Measurements from ENCODE around the gene NRK.
"Not testable (repeated sequence)": the region's sequence is repeated elsewhere in the genome, so short reads cannot be mapped to it uniquely, and the experiment has no call there.

NRK gene

DNA sequence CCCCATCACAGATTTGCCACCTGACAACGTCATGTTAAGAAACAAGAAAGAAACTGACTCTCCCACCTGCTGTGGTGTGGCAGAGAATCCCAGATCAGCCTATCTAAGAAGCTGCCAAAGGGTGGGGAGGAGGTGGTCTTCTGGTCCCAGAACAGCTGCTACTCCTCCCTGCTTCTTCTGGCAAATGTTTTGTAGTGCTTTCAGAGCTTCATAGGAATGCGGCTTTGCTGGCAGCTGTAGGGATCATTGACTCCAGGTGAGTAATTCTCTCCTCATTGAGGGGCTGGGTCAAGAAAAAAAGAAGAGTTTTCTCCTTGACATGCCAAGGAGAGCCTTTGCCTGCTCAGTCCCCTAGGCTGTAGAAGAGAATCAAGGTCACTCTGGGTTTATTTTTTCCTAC, 23.3 kb downstream of the NRK start:
- POLR2A ChIA-PET = no interaction called here
- Histone ChIP-seq H3K9me3 (ENCODE audit: control insufficient read depth, insufficient read depth, low read depth, low read length) (no peaks in the 10 kb centered on the region; the same call in 1 of the 2 replicates), H3K36me3 (ENCODE audit: control insufficient read depth in 2 of 2, insufficient read depth in 1 of 2, low read length in 2 of 2) (no peaks in the 10 kb centered on the region), H3K27ac (ENCODE audit: extremely low read depth, low read depth, low read length) (no peak overlapping the region), H3K4me1 (ENCODE audit: control insufficient read depth, insufficient read depth, low read length) (no peaks in the 10 kb centered on the region), H3K4me3 (ENCODE audit: low read depth, low read length) (no peak overlapping the region)
- CTCF ChIA-PET = no interaction called here
- TF ChIP-seq KLF1 (tag by site-specific recombination; IDR thresholded peaks at IDR 0.05) = no peak
- no peak for TF ChIP-seq ZNF529 (tag by site-specific recombination; IDR thresholded peaks at IDR 0.05; ENCODE audit: insufficient replicate concordance)
- TF ChIP-seq ZNF473 (tag by site-specific recombination; IDR thresholded peaks at IDR 0.05) = no peak
- TF ChIP-seq ZXDB (tag by site-specific recombination; IDR thresholded peaks at IDR 0.05) = no peak
- no peak for TF ChIP-seq BCL11B (tag by site-specific recombination; IDR thresholded peaks at IDR 0.05; ENCODE audit: low read depth)
- TF ChIP-seq ZBTB20 (tag by site-specific recombination; IDR thresholded peaks at IDR 0.05) = no peak
- TF ChIP-seq, protein P1, sequence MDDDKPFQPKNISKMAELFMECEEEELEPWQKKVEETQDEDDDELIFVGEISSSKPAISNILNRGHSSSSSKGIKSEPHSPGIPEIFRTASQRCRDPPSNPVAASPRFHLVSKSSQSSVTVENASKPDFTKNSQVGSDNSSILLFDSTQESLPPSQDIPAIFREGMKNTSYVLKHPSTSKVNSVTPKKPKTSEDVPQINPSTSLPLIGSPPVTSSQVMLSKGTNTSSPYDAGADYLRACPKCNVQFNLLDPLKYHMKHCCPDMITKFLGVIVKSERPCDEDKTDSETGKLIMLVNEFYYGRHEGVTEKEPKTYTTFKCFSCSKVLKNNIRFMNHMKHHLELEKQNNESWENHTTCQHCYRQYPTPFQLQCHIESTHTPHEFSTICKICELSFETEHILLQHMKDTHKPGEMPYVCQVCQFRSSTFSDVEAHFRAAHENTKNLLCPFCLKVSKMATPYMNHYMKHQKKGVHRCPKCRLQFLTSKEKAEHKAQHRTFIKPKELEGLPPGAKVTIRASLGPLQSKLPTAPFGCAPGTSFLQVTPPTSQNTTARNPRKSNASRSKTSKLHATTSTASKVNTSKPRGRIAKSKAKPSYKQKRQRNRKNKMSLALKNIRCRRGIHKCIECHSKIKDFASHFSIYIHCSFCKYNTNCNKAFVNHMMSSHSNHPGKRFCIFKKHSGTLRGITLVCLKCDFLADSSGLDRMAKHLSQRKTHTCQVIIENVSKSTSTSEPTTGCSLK (tag by site-specific recombination; IDR thresholded peaks at IDR 0.05) = no peak
- no peak for TF ChIP-seq YY2 (tag by site-specific recombination; IDR thresholded peaks at IDR 0.05)
- no peak for TF ChIP-seq ZNF16 (tag by site-specific recombination; IDR thresholded peaks at IDR 0.05; ENCODE audit: low read depth)
- TF ChIP-seq ZNF132 (tag by site-specific recombination; IDR thresholded peaks at IDR 0.05; ENCODE audit: borderline replicate concordance) = no peak
- TF ChIP-seq, protein P2, sequence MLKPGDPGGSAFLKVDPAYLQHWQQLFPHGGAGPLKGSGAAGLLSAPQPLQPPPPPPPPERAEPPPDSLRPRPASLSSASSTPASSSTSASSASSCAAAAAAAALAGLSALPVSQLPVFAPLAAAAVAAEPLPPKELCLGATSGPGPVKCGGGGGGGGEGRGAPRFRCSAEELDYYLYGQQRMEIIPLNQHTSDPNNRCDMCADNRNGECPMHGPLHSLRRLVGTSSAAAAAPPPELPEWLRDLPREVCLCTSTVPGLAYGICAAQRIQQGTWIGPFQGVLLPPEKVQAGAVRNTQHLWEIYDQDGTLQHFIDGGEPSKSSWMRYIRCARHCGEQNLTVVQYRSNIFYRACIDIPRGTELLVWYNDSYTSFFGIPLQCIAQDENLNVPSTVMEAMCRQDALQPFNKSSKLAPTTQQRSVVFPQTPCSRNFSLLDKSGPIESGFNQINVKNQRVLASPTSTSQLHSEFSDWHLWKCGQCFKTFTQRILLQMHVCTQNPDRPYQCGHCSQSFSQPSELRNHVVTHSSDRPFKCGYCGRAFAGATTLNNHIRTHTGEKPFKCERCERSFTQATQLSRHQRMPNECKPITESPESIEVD (tag by site-specific recombination; IDR thresholded peaks at IDR 0.05) = no peak

DNA sequence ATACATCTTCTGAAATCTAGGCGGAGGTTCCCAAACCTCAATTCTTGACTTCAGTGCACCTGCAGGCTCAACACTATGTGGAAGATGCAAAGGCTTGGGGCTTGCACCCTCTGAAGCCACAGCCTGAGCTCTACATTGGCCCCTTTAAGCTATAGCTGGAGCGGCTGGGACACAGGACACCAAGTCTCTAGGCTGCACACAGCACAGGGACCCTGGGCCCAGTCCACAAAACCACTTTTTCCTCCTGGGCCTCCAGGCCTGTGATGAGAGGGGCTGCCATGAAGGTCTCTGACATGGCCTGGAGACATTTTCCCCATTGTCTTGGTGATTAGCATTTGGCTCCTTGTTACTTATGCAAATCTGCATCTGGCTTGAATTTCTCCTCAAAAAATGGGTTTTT, 27.8 kb downstream of the NRK start:
- H3K4me3 ChIP-seq (ENCODE audit: low read depth, low read length); H3K4me1 ChIP-seq (ENCODE audit: control insufficient read depth, insufficient read depth, low read length); H3K36me3 ChIP-seq (ENCODE audit: control insufficient read depth in 2 of 2, insufficient read depth in 1 of 2, low read length in 2 of 2); H3K9me3 ChIP-seq (ENCODE audit: control insufficient read depth, insufficient read depth, low read depth, low read length); H3K27ac ChIP-seq (ENCODE audit: extremely low read depth, low read depth, low read length); POLR2A ChIA-PET; CTCF ChIA-PET: not testable (repeated sequence)
- peak; percentile 84 for TF ChIP-seq ZNF585B (tag by site-specific recombination; IDR thresholded peaks at IDR 0.05)

DNA sequence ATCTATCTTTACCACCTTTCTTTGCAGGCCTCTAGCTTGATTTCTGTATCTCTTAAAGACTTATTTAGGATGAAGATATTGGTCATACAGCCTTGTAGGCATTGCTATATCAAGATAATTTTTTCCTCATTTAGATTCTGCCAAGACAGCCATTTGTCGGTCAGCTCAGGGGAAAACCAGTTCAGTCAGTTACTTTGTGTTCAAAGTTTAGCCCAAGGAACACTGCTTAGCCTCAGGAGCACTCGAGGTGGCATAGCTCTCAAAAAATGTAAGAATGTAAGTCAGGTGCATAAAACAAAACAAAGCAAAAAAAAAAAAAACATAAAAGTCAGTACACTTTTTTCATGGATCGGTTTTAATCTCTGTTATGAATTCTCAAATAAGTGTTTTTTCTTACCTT, 43.4 kb downstream of the NRK start:
- ChIA-PET POLR2A (no interaction called here), CTCF (interaction anchor here (1.2 kb wide), 1 partner anchor 10 kb away, joined by 7 read pairs; no protein-coding TSS in a partner anchor)
- H3K36me3 ChIP-seq (ENCODE audit: control insufficient read depth in 2 of 2, insufficient read depth in 1 of 2, low read length in 2 of 2) = no peaks in the 10 kb centered on the region
- no peaks in the 10 kb centered on the region for H3K4me1 ChIP-seq (ENCODE audit: control insufficient read depth, insufficient read depth, low read length)
- no peaks in the 10 kb centered on the region for H3K9me3 ChIP-seq (ENCODE audit: control insufficient read depth, insufficient read depth, low read depth, low read length)
- TF ChIP-seq SETDB1 (IDR thresholded peaks at IDR 0.05; ENCODE audit: insufficient read length, low read length) (no peak), ZNF510 (tag by site-specific recombination; IDR thresholded peaks at IDR 0.05; ENCODE audit: insufficient replicate concordance) (no peak), ZNF311 (tag by site-specific recombination; IDR thresholded peaks at IDR 0.05; ENCODE audit: borderline replicate concordance) (no peak), ZNF221 (tag by site-specific recombination; IDR thresholded peaks at IDR 0.05; ENCODE audit: borderline replicate concordance) (no peak), ZNF792 (tag by site-specific recombination; IDR thresholded peaks at IDR 0.05) (no peak), GLI4 (tag by site-specific recombination; IDR thresholded peaks at IDR 0.05) (no peak), ZNF501 (tag by site-specific recombination; IDR thresholded peaks at IDR 0.05) (no peak)
- TF ChIP-seq, protein P3, sequence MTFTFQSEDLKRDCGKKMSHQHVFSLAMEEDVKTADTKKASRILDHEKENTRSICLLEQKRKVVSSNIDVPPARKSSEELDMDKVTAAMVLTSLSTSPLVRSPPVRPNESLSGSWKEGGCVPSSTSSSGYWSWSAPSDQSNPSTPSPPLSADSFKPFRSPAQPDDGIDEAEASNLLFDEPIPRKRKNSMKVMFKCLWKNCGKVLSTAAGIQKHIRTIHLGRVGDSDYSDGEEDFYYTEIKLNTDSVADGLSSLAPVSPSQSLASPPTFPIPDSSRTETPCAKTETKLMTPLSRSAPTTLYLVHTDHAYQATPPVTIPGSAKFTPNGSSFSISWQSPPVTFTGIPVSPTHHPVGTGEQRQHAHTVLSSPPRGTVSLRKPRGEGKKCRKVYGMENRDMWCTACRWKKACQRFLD (tag by site-specific recombination; IDR thresholded peaks at IDR 0.05) = no peak
- TF ChIP-seq, protein P4, sequence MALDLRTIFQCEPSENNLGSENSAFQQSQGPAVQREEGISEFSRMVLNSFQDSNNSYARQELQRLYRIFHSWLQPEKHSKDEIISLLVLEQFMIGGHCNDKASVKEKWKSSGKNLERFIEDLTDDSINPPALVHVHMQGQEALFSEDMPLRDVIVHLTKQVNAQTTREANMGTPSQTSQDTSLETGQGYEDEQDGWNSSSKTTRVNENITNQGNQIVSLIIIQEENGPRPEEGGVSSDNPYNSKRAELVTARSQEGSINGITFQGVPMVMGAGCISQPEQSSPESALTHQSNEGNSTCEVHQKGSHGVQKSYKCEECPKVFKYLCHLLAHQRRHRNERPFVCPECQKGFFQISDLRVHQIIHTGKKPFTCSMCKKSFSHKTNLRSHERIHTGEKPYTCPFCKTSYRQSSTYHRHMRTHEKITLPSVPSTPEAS (tag by site-specific recombination; IDR thresholded peaks at IDR 0.05) = no peak
- TF ChIP-seq, protein P5, sequence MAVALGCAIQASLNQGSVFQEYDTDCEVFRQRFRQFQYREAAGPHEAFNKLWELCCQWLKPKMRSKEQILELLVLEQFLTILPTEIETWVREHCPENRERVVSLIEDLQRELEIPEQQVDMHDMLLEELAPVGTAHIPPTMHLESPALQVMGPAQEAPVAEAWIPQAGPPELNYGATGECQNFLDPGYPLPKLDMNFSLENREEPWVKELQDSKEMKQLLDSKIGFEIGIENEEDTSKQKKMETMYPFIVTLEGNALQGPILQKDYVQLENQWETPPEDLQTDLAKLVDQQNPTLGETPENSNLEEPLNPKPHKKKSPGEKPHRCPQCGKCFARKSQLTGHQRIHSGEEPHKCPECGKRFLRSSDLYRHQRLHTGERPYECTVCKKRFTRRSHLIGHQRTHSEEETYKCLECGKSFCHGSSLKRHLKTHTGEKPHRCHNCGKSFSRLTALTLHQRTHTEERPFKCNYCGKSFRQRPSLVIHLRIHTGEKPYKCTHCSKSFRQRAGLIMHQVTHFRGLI (tag by site-specific recombination; IDR thresholded peaks at IDR 0.05) = no peak
- TF ChIP-seq, protein P6, sequence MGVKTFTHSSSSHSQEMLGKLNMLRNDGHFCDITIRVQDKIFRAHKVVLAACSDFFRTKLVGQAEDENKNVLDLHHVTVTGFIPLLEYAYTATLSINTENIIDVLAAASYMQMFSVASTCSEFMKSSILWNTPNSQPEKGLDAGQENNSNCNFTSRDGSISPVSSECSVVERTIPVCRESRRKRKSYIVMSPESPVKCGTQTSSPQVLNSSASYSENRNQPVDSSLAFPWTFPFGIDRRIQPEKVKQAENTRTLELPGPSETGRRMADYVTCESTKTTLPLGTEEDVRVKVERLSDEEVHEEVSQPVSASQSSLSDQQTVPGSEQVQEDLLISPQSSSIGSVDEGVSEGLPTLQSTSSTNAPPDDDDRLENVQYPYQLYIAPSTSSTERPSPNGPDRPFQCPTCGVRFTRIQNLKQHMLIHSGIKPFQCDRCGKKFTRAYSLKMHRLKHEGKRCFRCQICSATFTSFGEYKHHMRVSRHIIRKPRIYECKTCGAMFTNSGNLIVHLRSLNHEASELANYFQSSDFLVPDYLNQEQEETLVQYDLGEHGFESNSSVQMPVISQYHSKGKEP (tag by site-specific recombination; IDR thresholded peaks at IDR 0.05) = no peak
- no peak overlapping the region for H3K27ac ChIP-seq (ENCODE audit: extremely low read depth, low read depth, low read length)
- no peak overlapping the region for H3K4me3 ChIP-seq (ENCODE audit: low read depth, low read length)

Data from HEK293 (cell line).